ENCODE measurements around the gene LYZ. TPM values are rescaled to one million over a fixed set of nuclear protein-coding genes. Genes with fewer than 3 reads are reported as not detected.

Gene LYZ
- total RNA-seq, 2 donors from 2014 or later, result 18.8 to 118 TPM

DNA sequence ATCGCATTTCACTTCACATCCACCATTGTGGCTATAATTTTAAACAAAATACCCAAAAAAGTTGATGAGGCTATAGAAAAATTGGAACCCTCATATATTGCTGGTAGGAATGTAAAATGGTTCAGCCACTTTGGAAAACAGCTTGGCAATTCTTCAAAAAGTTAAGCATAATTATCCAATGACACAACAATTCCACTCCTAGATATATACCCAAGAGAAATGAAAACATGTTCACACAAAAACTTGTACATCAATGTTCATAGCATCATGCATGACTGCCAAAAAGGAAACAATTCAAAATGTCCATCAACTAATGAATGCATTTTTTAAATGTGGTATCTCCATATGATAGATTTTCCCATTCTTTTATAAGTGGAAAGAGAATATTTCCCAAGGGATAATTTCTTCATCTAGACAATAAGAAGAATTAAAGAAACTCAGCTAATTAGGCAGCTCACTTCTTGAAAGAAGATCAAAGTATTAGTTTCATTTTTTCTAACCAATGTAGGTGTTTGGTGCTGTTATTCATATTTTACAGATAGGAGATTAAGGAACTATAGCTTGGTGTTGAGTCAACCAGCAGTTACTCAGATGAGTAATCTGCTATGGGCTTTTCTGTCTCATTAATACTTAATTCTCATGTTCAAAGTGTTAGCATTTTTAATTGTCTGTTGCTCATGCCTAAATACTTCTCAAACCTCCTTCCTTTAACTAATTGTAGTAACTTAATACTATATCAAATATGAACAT lies 44.2 kb downstream of the LYZ start:
- no peak for TF ChIP-seq POLR2A (IDR thresholded peaks at IDR 0.05)
- TF ChIP-seq CTCF (IDR thresholded peaks at IDR 0.05), result no peak
- no peaks in the 10 kb centered on the region for H3K9me3 ChIP-seq
- H3K4me3 ChIP-seq, result no peak overlapping the region
- intact Hi-C loops (cut with DNase I), result no loop called here
- WGBS, 2 donors, result 97 to 100% methylated on average over 1 of the region's 1 CpG
- ATAC-seq, result no peak
- H3K36me3 ChIP-seq (replicated peaks in 1 of 2; ENCODE audit: insufficient read depth in 1 of 2, low read depth in 2 of 2), result no peaks in the 10 kb centered on the region
- DNase-seq, result no peak
- no peaks in the 10 kb centered on the region for H3K27me3 ChIP-seq
- no peak overlapping the region for H3K27ac ChIP-seq
- no peaks in the 10 kb centered on the region for H3K4me1 ChIP-seq

- Histone ChIP-seq H3K9me3 (no peaks in the 10 kb centered on the region), H3K4me3 (no peak overlapping the region), H3K27ac (no peak overlapping the region), H3K36me3 (replicated peaks in 1 of 2; ENCODE audit: insufficient read depth in 1 of 2, low read depth in 2 of 2) (no peaks in the 10 kb centered on the region), H3K27me3 (no peaks in the 10 kb centered on the region), H3K4me1 (no peaks in the 10 kb centered on the region)
- intact Hi-C loops (cut with DNase I), result no loop called here
- WGBS, 2 donors, result 81 to 92% methylated on average over 1 of the region's 1 CpG
- no peak for TF ChIP-seq CTCF (IDR thresholded peaks at IDR 0.05)
- no peak for TF ChIP-seq POLR2A (IDR thresholded peaks at IDR 0.05)
- ATAC-seq (no peak), DNase-seq (no peak)
Observed at GRCh38 chr12:69396041-69396440, 47.9 kb downstream of the LYZ start.

GRCh38 chr12:69396963-69397362 lies 48.8 kb downstream of the LYZ start:
- no peak overlapping the region for H3K27ac ChIP-seq
- no peak for ATAC-seq
- intact Hi-C loops (cut with DNase I), result no loop called here
- no peak for DNase-seq
- TF ChIP-seq POLR2A (IDR thresholded peaks at IDR 0.05) (no peak), CTCF (IDR thresholded peaks at IDR 0.05) (no peak)
- H3K9me3 ChIP-seq, result no peaks in the 10 kb centered on the region
- H3K36me3 ChIP-seq (replicated peaks in 1 of 2; ENCODE audit: insufficient read depth in 1 of 2, low read depth in 2 of 2), result no peaks in the 10 kb centered on the region
- 96 to 98% methylated on average over 3 of the region's 3 CpGs for WGBS, 2 donors
- H3K27me3 ChIP-seq, result no peaks in the 10 kb centered on the region
- no peak overlapping the region for H3K4me3 ChIP-seq
- no peaks in the 10 kb centered on the region for H3K4me1 ChIP-seq

- H3K27me3 ChIP-seq, result no peaks in the 10 kb centered on the region
- no peaks in the 10 kb centered on the region for H3K36me3 ChIP-seq (replicated peaks in 1 of 2; ENCODE audit: insufficient read depth in 1 of 2, low read depth in 2 of 2)
- H3K9me3 ChIP-seq, result no peaks in the 10 kb centered on the region
- H3K27ac ChIP-seq, result no peak overlapping the region
- WGBS, 2 donors, result 91 to 97% methylated on average over 3 of the region's 3 CpGs
- TF ChIP-seq POLR2A (IDR thresholded peaks at IDR 0.05), result no peak
- TF ChIP-seq CTCF (IDR thresholded peaks at IDR 0.05), result no peak
- no peaks in the 10 kb centered on the region for H3K4me1 ChIP-seq
- no peak overlapping the region for H3K4me3 ChIP-seq
- intact Hi-C loops (cut with DNase I), result no loop called here
- ATAC-seq (no peak), DNase-seq (no peak)
Observed at GRCh38 chr12:69397978-69398377, 49.8 kb downstream of the LYZ start.

GRCh38 chr12:69401940-69402339 lies 53.8 kb downstream of the LYZ start:
- Histone ChIP-seq H3K27me3 (no peaks in the 10 kb centered on the region), H3K4me1 (no peaks in the 10 kb centered on the region), H3K4me3 (no peak overlapping the region), H3K27ac (no peak overlapping the region), H3K9me3 (no peaks in the 10 kb centered on the region), H3K36me3 (replicated peaks in 1 of 2; ENCODE audit: insufficient read depth in 1 of 2, low read depth in 2 of 2) (no peaks in the 10 kb centered on the region)
- DNase-seq (no peak), ATAC-seq (no peak)
- TF ChIP-seq POLR2A (IDR thresholded peaks at IDR 0.05) (no peak), CTCF (IDR thresholded peaks at IDR 0.05) (no peak)
- intact Hi-C loops (cut with DNase I), result no loop called here
- WGBS, 2 donors, result 84 to 87% methylated on average over 4 of the region's 4 CpGs

All from body of pancreas (tissue), 4 donors.